K562 (cell line): Measurements from ENCODE around the gene MYO1D. TPM values are rescaled to one million over a fixed set of nuclear protein-coding genes. Genes with fewer than 3 reads are reported as not detected.

ENCODE experiments used
- ARID1B ChIP-seq: fragments of 450-650 bp; IDR thresholded peaks from 2 replicates; pipeline ENCODE4 v1.6.1; 2016; ENCODE audit warnings: antibody characterized with exemption, mild to moderate bottlenecking, inconsistent platforms
- CCAR2 ChIP-seq: fragments of 200-400 bp; formaldehyde crosslinking; IDR thresholded peaks from 2 replicates; pipeline ENCODE4 v1.6.1; 2017; ENCODE audit warnings: mild to moderate bottlenecking, low read depth, low read length
- DEAF1 ChIP-seq: fragments of 450-650 bp; formaldehyde crosslinking; IDR thresholded peaks from 2 replicates; pipeline ENCODE4 v1.4.0; 2020; ENCODE audit warnings: mild to moderate bottlenecking, moderate library complexity
- E2F4 ChIP-seq: sonication (generic); formaldehyde crosslinking; IDR thresholded peaks from 2 replicates; pipeline ENCODE4 v1.8.0; 2022; ENCODE audit warnings: mild to moderate bottlenecking, low read depth, missing genetic modification reagents
- FOXK2 ChIP-seq, 2 experiments: fragments of 450-650 bp; IDR thresholded peaks in 1 of 2; conservative IDR thresholded peaks in 1 of 2; 2 replicates each; pipeline ENCODE4 v1.6.1; 2016; ENCODE audit warnings: low read depth in 2 of 2, mild to moderate bottlenecking in 1 of 2
- GATA2 ChIP-seq: sonication (generic); formaldehyde crosslinking; IDR thresholded peaks from 2 replicates; pipeline ENCODE4 v1.4.0; 2020; ENCODE audit warnings: mild to moderate bottlenecking, missing genetic modification reagents
- HDAC3 ChIP-seq: fragments of 450-650 bp; IDR thresholded peaks from 2 replicates; pipeline ENCODE4 v1.6.1; 2018; ENCODE audit warnings: borderline replicate concordance, mild to moderate bottlenecking, moderate library complexity; ENCODE audit not compliant: partially characterized antibody
- HMG20B ChIP-seq: fragments of 250-450 bp; sonication (Bioruptor Pico); IDR thresholded peaks from 2 replicates; pipeline ENCODE4 v1.5.0; 2021; ENCODE audit warnings: mild to moderate bottlenecking
- MCM7 ChIP-seq, 2 experiments: fragments of 450-650 bp; IDR thresholded peaks; 2 replicates each; pipeline ENCODE4 v1.6.1; 2016 to 2018
- NCOR1 ChIP-seq: fragments of 450-650 bp; IDR thresholded peaks from 2 replicates; pipeline ENCODE4 v1.6.1; 2016; ENCODE audit warnings: mild to moderate bottlenecking, moderate library complexity
- OTX1 ChIP-seq: fragments of 450-650 bp; formaldehyde crosslinking; IDR thresholded peaks from 2 replicates; pipeline ENCODE4 v1.4.0; 2022; ENCODE audit warnings: mild to moderate bottlenecking
- PHTF2 ChIP-seq: fragments of 250-450 bp; sonication (Bioruptor Pico); IDR thresholded peaks from 2 replicates; pipeline ENCODE4 v1.5.0; 2021; ENCODE audit warnings: mild to moderate bottlenecking
- SIX5 ChIP-seq, 2 experiments: IDR thresholded peaks; 2 replicates each; pipeline ENCODE4 v1.6.1; 2011; ENCODE audit warnings: low read length in 2 of 2, borderline replicate concordance in 1 of 2, low read depth in 1 of 2, mild to moderate bottlenecking in 1 of 2, moderate library complexity in 1 of 2; ENCODE audit not compliant: insufficient read depth in 1 of 2
- U2AF1 ChIP-seq: fragments of 200-400 bp; formaldehyde crosslinking; optimal IDR thresholded peaks from 2 replicates; pipeline ENCODE3; 2017; ENCODE audit warnings: mild to moderate bottlenecking, low read depth, low read length, moderate library complexity
- U2AF2 ChIP-seq: fragments of 200-400 bp; formaldehyde crosslinking; optimal IDR thresholded peaks from 2 replicates; pipeline ENCODE3; 2017; ENCODE audit warnings: low read depth, mild to moderate bottlenecking, low read length
- ZNF318 ChIP-seq, 2 experiments: fragments of 450-650 bp; IDR thresholded peaks; 2 replicates each; pipeline ENCODE4 v1.6.1; 2016; ENCODE audit warnings: mild to moderate bottlenecking in 2 of 2, borderline replicate concordance in 1 of 2, low read depth in 1 of 2, moderate library complexity in 1 of 2
- polyA plus RNA-seq, 8 experiments: library from polyadenylated mRNA; depleted of rRNA in 4 of 8; stranded (reverse) in 5 of 8; unstranded in 3 of 8; fragments of >200 nt; fragmentation: Nextera tagmentation in 2 of 8; fragmentation: Illumina TruSeq in 1 of 8; extraction: Ambion mirVana in 2 of 8; extraction: Trizol in 1 of 8; gene quantifications; 2 replicates each; pipeline versions ENCODE4 v1.2.1 to v1.2.3, GENCODE V29; 2011 to 2014; ENCODE audit warnings: inconsistent platforms in 1 of 8, missing spikeins in 1 of 8
- total RNA-seq, 7 experiments: library from RNA; depleted of rRNA in 6 of 7; stranded (reverse); fragments of >200 nt in 6 of 7; fragmentation: Illumina TruSeq in 2 of 7; extraction: Trizol in 2 of 7; gene quantifications; 2 replicates each; pipeline versions ENCODE4 v1.2.1 to v1.2.3, GENCODE V29; 2011 to 2021; ENCODE audit warnings: low replicate concordance in 1 of 7

The MYO1D gene
- total and polyA plus RNA-seq, 9 of the 15 experiments (the other 6 are each of a cell fraction or from before 2014, with no cell fraction given) = 2.1 to 71.2 (median 45.4) TPM

- no peak for TF ChIP-seq MCM7 (IDR thresholded peaks at IDR 0.05)
- no peak for TF ChIP-seq HDAC3
- no peak for TF ChIP-seq SIX5 (IDR thresholded peaks at IDR 0.05; ENCODE audit: borderline replicate concordance in 1 of 2, insufficient read depth in 1 of 2, low read depth in 1 of 2, low read length in 2 of 2)
- TF ChIP-seq PHTF2 (CRISPR knock-in tag) = no peak
- no peak for TF ChIP-seq U2AF2
- no peak for TF ChIP-seq U2AF1
- no peak for TF ChIP-seq ZNF318 (IDR thresholded peaks at IDR 0.05; ENCODE audit: borderline replicate concordance in 1 of 2, low read depth in 1 of 2)
- no peak for TF ChIP-seq OTX1 (CRISPR knock-in tag)
- TF ChIP-seq ARID1B = 0 out of 2 replicates have a peak, but pooled peaks have one; percentile 26
- TF ChIP-seq GATA2 (CRISPR knock-in tag) = no peak
- TF ChIP-seq FOXK2 (conservative IDR thresholded peaks at IDR 0.05 in 1 of 2, IDR thresholded peaks at IDR 0.05 in 1 of 2; ENCODE audit: low read depth in 2 of 2) = peak; percentile 67 to 75
- TF ChIP-seq DEAF1 = no peak
- TF ChIP-seq HMG20B (CRISPR knock-in tag) = no peak
- no peak for TF ChIP-seq E2F4 (CRISPR knock-in tag)
- no peak for TF ChIP-seq CCAR2
- TF ChIP-seq NCOR1 = peak; percentile 15; the same call in 1 of the 2 replicates
These were observed 22.5 kb upstream of the MYO1D start (continued) for GRCh38 chr17:32899236-32900013.
